GM19397 (cell line): ENCODE data around the gene CDKN1C.

Source experiments
- ATAC-seq: cut with Tn5 transposase; IDR thresholded peaks from one replicate; pipeline ENCODE4 v1.9.1; 2021; ENCODE audit warnings: mild to moderate bottlenecking, moderate library complexity; ENCODE audit not compliant: unreplicated experiment

Gene CDKN1C

DNA sequence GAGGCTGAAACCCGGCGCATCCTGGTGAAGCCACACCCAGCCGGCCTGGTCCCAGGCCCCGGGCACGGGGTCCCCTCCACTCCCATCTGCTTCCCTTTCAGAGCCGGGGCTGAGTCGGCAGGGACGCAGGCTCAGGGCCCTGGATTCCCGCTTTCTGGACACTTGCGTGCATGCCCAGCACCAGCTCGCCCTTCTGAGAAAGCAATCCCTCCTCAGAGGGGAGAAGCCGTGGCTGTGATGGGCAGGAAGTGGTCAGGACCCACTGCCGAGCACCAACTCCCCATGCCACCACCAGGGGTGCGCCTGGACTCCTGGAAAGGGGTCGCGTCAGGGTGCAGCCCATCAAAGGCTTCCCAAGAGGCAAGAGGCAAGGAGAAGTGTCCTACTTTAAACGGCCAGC is 15.1 kb downstream of the CDKN1C start:
- ATAC-seq: no peak

DNA sequence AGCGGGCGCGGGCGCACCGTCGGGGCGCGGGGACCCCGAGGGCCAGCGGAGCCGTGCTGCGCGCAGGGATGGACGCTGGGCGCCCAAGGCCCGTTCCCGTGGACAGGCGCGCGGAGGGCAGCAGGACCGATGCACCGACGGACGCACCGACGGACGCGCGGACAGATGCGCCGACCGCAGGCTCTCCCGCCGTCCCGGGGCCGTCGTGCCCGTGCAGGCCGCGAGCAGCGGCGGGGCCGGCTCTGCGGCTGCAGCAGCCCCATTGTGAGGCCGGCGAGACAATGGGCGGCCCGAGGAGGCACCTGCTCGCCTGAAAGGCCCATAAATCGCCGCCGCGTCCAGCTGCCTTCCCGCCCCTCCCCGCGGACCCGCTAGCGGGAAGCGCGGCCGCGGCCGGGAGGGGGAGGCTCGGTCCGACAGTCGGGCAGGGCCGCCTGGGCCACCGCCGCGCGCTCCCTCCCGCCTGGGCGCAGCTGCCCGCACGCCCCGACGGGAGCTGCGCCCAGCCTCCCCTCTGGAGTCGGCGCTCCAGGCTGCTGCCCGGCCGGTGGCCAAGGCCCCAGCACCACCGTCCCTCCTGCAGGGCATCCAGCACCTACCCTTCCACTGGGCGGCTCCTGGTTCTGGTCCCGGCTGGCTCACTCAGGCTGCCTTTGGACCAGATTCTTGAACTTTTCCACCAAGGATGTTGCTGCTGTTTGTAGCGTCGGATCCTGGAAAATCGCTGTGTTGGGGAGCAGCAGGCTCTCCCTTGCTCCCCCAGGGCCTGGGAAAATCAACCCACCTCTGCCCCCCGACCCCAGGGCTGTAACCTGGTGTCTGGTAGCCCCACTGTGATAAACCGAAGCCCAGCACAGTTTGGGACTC is 15.8 kb downstream of the CDKN1C start:
- ATAC-seq: no peak

DNA sequence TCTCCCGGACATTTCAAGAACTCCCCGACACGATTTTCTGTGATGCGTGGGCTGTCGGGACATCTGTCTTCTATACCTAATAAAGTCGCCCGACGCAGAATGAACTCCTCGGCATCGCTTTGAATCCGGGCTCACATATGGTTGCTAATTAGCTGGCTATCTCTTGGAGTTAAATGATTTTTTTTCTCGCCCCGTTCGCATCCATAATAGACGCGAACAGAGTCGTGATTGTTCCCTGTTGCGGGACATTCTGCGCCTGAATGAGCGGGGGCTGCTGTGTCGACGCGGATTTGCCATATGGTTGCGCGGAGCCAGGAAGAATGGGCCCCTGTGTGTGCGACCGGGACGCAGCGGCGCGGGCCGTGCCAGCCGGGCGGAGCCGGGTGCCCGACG is 16.4 kb downstream of the CDKN1C start:
- no peak for ATAC-seq

DNA sequence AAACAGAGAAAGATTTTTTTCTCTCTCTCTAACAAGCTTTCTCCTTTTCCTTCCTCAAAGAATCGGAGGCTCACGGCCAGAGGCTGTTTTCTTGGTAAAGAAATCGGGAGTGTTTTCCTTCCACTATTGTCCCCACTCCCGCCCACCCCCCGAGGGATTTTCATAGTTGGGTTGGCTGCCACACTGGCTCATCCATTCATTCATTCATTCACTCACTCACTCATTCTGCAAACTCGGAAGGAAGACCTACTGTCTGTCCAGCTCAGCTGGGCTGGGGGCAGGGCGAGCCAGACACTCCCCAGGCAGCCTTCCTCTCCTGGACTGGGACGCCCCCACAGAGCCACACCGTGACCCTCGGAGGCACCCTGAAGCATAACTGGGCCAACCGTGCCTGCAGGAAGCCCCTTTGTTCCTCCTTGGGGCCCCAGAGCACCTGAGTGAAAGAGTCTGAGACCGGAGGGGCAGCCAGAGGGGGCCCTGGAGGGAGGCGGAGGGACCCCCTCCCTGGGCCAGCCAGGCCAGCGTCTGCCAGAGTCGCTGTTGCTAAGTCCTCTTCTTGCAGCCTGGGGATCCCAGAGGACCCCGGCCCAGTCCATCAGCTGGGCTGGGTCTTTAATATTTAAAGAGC is 17.0 kb downstream of the CDKN1C start:
- ATAC-seq: no peak

DNA sequence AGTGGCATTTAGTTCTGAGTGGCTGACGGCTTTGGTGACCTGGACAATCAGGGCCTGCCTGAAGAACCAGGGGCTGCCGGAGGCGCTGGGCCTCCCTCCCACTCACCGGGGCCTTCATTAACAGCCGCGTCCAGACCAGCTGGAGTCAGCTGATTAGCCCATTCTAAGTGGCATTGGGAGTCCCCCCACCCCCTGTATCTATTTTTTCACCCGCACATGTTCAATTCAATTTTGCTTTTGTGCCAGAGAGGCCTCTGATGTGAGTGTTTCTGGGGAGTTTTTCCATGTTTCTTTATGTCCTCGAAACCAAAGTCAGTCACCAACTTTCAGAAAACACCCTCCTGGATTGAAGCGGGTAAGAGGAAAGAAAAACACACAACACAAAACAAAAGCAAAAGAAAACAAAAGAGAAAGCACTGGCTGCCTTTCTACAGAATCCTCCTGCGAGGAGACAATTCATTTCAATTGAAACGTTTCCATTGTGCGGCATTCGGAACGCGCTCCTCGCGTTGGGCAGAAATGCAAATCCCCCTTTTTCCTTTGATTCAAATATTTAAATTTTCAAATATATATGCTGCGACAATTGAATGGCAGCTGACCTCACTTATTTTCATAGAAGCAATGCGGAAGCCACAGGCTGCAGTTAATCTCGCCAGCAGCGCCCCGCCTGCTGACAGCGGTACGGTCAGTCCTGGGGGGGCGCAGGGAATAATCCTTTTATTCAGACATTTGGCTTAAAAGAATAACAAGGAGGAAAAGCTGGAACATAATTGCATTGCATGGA is 17.7 kb downstream of the CDKN1C start:
- ATAC-seq: no peak

DNA sequence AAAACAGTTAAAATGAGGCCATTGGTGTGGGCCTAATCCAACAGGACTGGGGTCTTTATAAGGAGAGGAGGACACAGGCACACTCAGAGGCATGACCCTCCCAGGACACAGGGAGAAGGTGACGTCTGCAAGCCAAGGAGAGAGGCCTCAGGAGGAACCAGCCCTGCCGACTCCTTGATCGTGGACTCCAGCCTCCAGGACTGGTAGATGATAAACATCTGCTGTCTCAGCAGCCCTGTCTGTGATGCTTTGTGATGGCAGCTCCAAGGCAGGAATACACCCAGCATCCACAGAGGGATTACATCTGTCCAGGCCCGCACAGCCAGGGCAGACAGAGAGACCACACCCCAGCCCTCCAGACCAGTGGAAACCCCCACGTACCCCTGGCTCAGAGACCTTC is 18.4 kb downstream of the CDKN1C start:
- no peak for ATAC-seq

DNA sequence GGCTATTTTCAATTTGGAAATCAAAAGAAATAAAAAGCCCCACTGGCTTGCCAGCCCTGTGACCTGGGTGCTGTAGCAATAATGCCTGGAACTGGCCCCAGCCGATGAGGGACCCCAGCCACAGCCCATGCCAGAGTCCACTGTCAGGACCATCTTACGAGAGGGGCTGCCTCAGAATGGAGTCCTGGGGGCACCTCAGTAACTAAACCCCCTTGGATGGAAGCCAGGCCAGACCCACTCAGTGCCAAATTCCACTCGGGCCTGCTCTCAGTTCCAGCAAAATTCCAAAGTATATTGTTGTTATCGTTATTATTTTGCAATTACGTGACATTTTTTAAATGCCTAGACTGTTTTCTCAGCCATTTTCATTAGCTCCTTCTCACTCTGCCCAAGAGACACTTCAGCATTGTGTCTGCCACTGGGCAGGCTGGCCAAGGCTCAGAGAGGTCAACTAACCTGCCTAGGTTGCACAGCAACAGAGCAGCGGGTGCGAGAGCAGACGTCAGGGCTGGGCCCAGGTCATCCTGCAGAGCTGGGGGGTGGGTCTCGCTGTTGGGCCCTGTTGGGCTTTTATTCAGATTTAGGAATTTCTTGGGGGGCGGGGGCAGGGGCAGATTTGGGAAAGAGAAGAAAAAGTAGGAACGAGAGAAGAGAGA is 19.5 kb downstream of the CDKN1C start:
- ATAC-seq: no peak

DNA sequence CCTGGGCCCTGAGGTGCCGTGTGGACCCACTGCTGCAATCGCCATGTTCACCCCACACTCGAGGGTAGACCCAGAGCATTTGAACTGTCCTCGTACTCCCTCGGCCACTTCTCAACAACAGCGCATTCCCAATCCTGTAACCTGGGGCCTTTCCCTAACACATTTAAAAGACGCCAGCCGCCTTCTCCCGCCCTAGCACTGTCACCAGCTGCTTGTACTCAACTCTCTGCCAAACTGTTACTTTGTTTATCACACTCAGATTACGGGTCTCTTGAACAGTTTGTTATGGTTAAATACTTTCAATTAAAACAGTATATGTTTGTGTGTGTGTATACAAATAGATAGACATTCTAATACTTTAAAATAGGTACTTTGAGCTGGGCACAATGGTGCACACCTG is 20.7 kb downstream of the CDKN1C start:
- no peak for ATAC-seq

DNA sequence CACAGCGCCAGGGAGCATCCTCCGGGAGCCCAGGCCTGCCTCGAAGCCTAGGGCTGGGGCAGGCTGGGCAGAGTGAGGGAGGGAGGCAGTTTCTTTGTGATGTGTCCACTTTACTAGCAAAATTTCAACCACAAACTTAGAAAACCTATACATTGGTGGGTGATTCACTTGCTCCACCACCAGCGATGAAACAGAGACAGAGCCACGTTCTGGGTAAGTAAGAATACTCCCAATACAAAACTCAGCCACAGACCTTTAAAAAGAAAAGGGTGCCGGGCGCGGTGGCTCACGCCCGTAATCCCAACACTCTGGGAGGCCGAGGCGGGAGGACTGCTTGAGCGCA is 22.3 kb downstream of the CDKN1C start:
- no peak for ATAC-seq

DNA sequence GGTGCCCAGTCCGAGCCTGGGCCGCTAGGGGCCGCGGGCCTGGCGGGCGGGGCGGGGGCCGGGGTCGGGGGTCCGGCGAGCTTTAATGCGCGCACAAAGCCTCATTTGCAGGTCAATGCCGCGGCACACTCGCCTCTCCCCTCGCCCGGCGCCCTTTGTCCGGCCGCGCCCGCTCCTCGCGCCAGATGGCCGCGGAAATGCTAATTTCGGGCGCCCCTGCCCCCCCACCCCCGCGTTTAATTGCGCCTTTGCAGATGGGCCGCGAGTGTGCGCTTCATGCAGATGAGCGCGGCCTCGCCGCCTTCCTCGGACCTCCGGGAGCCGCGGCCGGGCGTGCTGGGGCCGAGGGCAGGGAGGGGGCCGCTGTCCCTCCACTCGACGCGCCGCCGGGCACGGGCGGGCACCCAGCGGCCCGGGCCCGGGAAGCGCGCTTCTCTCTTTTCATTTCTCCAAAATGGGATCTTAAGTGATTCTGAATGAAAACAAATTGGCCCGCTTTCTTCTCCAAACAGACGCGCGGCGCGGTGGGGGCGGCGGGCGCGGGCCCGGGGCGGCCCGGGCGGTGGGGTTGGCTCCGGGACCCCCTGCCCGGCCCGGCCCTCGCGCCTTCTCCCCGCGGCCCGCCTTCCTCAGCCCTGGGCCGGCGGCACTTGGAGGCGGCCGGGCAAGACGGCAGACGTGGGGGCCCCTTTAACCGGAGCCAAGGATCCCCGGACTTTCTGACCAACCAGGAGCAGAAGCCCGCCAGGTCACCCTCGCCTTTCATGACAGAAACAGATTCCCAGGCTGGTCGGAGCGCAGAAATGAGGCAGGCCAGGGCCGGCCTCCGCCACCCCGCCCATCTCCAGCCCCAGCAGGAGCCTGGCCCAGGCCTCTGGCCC is 22.9 kb downstream of the CDKN1C start:
- ATAC-seq: no peak

DNA sequence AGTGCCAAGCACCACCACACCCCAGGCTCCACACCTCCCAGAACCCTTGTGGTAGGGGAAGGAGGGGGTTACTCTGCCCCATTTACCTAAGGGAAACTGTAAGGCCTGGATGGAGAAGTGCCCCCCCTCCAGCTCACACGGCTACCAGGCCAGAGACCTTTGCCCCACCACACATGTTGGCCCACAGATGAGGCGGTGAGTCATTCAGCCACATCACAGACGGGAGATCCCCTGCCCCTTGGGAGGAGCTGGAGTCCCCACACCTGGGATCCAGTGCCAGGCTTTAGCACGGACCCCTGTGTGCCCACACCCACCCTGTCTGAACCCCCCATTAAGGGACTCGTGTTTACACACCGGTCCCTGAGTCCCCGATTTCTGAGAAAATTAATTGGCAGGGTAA is 24.9 kb downstream of the CDKN1C start:
- ATAC-seq: no peak

DNA sequence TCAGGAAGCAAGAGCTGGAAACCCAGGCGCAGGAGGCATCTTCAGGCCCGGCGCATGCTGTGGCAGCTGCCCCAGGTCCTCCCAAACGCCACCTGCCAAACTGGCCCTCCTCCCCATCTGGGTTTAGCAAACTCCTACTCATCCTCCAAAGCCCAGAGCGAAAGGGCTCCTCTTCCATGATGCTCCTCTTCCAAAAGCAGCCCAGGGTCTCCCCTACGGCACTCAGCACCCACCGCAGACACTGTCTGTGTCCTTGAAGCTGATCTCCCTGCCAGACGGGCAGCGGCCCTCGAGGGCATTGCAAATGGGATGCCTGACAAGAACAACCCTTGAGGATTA is 25.9 kb downstream of the CDKN1C start:
- ATAC-seq: no peak

DNA sequence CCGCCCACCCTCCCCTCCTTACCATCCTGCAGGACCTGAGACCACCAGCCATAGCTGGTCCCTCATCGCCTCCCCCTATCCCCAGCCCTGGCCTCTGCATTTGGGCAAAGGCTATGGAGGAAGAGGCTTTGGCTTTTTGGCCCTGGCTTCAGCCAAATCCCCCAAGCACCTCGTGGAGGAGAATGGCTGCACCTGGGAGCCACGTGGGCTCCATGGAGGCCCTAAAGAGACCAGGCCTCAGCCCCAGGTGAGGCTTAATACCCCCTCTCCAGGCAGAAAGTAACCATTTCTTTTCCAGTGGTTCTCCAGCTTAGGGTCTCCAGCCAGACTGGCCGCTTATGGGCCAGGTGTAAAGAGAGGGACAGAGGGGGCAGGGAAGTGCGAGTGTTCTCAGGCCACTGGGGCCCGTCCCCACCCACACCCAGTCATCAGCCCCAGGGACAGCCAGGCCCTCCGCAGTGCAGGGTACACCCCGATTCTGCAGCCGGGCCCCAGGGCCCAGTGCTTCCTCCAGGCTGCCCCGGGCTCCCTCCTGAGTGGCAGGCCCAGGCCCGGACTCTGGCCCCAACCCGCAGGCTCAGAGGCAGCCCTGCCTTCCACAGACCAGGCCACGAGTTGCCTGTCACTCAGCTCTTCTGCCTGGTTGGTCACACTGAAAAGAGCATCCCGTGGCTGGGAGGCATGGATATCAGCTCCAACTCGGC is 26.4 kb downstream of the CDKN1C start:
- ATAC-seq: no peak

DNA sequence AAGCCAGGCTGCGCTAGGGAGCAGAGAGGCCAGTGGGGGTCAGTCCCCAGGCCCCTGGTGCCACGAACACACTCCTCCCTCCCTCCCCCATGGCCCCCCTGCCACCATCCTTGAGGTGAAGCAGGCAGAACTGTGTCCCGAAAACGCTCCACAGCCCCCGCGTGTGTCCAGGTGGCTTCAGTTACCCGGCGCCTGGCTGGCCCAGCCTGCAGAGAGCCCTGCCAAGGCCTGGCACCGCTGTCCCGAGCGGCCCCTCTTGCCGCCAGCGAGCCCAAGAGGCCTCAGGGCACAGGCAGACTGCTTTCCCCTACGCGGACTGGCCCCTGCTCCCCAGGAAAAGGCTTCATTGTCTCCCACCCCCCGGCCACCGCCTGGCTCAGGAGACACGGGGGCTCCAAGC is 27.7 kb downstream of the CDKN1C start:
- ATAC-seq: no peak

DNA sequence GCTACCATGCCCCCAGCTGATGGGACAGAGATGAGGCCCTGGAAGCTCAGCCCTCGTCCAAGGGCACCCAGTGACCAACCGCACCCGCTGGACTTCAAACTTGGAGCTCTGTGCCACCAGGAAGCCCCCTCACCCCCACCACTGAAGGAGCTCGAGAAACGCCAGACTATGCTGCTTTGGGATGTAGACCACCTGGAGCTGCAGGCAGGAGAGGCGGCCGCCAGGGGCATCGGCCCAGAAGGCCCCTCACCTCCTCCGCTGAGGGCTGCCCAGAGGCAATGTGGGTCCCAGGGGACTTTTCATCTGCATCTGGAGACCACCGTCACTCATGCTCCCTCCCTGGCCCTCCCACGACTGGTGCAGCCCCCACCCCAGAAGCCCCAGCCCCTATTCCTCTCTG is 28.3 kb downstream of the CDKN1C start:
- ATAC-seq: no peak

DNA sequence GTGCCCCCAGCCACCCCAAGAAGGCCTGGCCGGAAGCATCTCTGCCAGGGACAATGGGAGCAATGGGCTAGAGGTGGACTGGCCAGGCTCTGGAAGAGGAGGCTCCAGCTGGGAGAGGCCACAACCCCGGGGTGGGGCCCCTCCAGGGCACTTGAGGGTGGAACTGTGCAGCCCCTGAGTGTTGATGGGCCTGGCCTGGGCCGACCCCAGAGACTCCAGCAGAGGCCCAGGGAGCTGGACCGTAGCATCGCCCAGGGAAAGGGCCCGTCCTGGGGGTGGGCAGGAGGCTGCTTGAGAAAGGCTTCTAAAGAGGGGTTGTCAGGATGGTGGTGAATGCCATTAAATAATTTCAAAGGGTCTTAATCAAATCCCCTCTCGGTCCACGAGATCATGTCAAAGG is 30.4 kb downstream of the CDKN1C start:
- ATAC-seq: no peak

DNA sequence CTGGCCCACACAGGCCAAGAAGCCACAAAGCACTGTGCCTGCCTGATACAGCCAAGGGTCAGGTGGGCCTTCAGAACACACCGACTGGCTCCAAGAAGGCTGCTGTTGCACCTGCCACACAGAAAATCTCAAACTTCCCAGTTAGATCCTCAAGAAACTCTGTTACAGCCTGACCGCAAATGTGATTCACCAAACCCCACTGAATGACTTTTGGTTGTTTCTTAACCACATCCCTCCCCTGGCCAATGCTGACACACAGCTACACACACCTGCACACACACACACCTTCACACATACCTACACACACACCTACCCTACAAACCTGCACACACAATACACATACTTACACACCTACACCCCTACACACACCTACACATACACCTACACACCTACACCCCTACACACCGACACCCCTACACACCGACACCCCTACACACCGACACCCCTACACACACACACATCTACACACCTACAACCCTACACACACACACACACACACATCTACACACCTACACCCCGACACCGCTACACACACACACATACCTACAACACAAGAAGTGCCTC is 31.5 kb downstream of the CDKN1C start:
- no peak for ATAC-seq

DNA sequence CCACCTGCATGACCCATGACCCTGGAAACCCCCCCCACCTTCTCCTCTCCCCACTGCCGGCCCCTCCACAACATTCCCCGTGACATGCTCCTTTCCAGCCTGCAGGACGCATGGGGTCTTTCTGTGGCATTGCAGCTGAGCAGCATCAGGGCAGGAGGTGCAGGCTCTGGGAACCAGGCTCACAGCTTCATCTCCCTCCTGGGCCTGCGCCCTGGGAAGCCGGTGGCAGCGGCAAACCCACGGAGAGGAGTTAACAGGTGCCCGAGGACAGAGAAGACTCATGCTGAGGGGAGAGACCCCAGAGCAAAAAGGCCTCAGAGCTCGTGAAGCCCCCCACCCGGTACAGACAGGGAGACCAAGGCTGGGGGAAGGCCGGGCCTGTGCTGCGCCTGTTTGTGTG is 32.2 kb downstream of the CDKN1C start:
- no peak for ATAC-seq

DNA sequence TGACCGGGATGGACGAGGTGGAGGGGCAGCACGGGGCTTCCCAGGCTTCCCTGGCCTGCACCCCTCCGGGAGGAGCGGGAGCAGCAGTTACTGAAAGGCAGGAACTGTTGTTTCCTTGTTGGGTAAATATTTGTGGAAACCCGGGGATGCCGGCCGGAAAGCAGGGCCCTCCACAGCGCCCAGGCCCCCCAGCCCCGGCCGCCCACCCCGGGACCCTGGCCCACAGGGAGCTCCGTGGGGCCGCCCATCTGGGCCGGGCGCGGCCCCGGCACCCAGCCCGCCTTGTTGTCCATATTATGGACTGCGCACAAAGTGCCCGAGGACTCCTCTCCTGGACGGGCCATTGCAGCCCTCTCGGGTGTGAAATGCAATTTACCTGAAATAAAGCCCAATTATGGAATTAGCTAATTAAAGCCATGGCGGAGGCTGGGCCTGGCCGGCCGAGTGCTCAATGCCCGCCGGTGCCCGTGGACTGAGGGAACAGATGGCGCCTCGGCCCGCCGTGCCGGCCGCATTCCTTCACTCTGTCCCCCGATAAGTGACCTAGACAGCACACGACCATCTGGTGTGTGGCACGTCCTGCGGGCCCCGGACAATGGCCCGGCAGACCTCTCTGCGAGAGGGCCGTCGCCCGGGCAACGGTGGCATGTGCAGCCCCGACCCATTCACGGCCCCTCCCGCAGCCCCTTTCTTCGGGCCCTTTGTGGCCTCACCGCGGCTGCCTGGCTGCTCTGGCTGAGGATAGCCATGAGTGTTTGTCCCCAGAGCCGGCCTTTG is 35.4 kb downstream of the CDKN1C start:
- ATAC-seq: no peak
